B cell (primary cell): ENCODE measurements around the gene ERP44.

Source experiments
- CTCF ChIP-seq: fragments of 200-600 bp; IDR thresholded peaks from one replicate; pipeline ENCODE4 v1.8.0; 2022; ENCODE audit warnings: antibody characterized with exemption, mild to moderate bottlenecking
- EZH2 ChIP-seq: IDR thresholded peaks from 2 replicates; pipeline ENCODE4 v1.6.1; 2012; ENCODE audit warnings: borderline replicate concordance, low read depth, mild to moderate bottlenecking, moderate library complexity, low read length; ENCODE audit not compliant: insufficient read depth, poor library complexity, severe bottlenecking

- TF ChIP-seq CTCF, result no peak
- TF ChIP-seq EZH2, result no peak
Observed at GRCh38 chr9:100029251-100029650, 69.5 kb downstream of the ERP44 start.
